Uterus (tissue), 2 donors: ENCODE data around the gene CACNG8.

Experiments used
- CTCF ChIP-seq, 4 experiments: fragments of 200-600 bp in 2 of 4; fragments of 450-650 bp in 2 of 4; sonication (generic) in 2 of 4; IDR thresholded peaks; one replicate each; pipeline ENCODE4 v1.5.1; 2016 to 2019; ENCODE audit warnings: antibody characterized with exemption in 4 of 4, mild to moderate bottlenecking in 2 of 4, moderate library complexity in 1 of 4
- POLR2A ChIP-seq, 2 donors: fragments of 450-650 bp; IDR thresholded peaks; one replicate each; pipeline ENCODE4 v1.6.1; 2016; ENCODE audit warnings: antibody characterized with exemption in 2 of 2, mild to moderate bottlenecking in 1 of 2, moderate library complexity in 1 of 2

- TF ChIP-seq CTCF (IDR thresholded peaks at IDR 0.05) (no peak), POLR2A (IDR thresholded peaks at IDR 0.05) (no peak)
These were observed 30.7 kb downstream of the CACNG8 start for GRCh38 chr19:53993448-53993847.
